Thymus (tissue), 11 donors: ENCODE data around the gene HYDIN. TPM values are rescaled to one million over a fixed set of nuclear protein-coding genes. Genes with fewer than 3 reads are reported as not detected.

ENCODE experiments used
- DNase-seq, 9 donors: peaks; one replicate each; pipeline ENCODE4 v3.0.0-alpha.2; 2013; ENCODE audit warnings: low spot score in 9 of 9, low read depth in 6 of 9, missing footprints in 1 of 9
- H3K27ac ChIP-seq, 2 donors: one replicate each; pipeline ENCODE4 v1.5.1; 2013; ENCODE audit warnings: control low read depth in 1 of 2, low read depth in 1 of 2, low read length in 1 of 2, mild to moderate bottlenecking in 1 of 2, moderate library complexity in 1 of 2
- H3K27me3 ChIP-seq, 2 donors: one replicate each; pipeline ENCODE4 v1.5.1; 2013; ENCODE audit warnings: low read length in 1 of 2; ENCODE audit not compliant: control insufficient read depth in 2 of 2, insufficient read depth in 1 of 2
- H3K36me3 ChIP-seq, 2 donors: one replicate each; pipeline ENCODE4 v1.5.1; 2013; ENCODE audit warnings: low read length in 1 of 2, mild to moderate bottlenecking in 1 of 2, moderate library complexity in 1 of 2; ENCODE audit not compliant: control insufficient read depth in 2 of 2, insufficient read depth in 2 of 2
- H3K4me1 ChIP-seq, 2 donors: one replicate each; pipeline ENCODE4 v1.5.1; 2013; ENCODE audit warnings: low read length in 2 of 2; ENCODE audit not compliant: control insufficient read depth in 2 of 2, insufficient read depth in 2 of 2
- H3K4me3 ChIP-seq, 2 donors: one replicate each; pipeline ENCODE4 v1.5.1; 2013; ENCODE audit warnings: low read length in 2 of 2, control low read depth in 1 of 2, mild to moderate bottlenecking in 1 of 2
- H3K9me3 ChIP-seq, 2 donors: one replicate each; pipeline ENCODE4 v1.5.1; 2013; ENCODE audit warnings: low read length in 1 of 2, mild to moderate bottlenecking in 1 of 2; ENCODE audit not compliant: control insufficient read depth in 2 of 2, insufficient read depth in 1 of 2
- WGBS: extraction: QIAGEN DNeasy Blood & Tissue Kit; methylation state at CpG from one replicate; pipeline ENCODE4 v1.1.7; 2013; 5-methylcytosine and 5-hydroxymethylcytosine counted together
- polyA plus RNA-seq: library from polyadenylated mRNA; stranded (reverse); fragments of 200-250 nt; gene quantifications from one replicate; pipeline ENCODE4 v1.2.3, GENCODE V29; 2013
- total RNA-seq: library from RNA; stranded (reverse); fragments of 120-200 nt; gene quantifications from one replicate; pipeline ENCODE4 v1.2.4, GENCODE V29; 2013
- donor health status: healthy.

HYDIN gene
- total and polyA plus RNA-seq, 2 donors = 0.33 to 0.46 TPM

- no peaks in the 10 kb centered on the region for H3K4me1 ChIP-seq
- H3K36me3 ChIP-seq = peaks cover 64 to 79% of the 10 kb centered on the region in 2 donors
- H3K27ac ChIP-seq = no peak overlapping the region
- DNase-seq = no peak
- no peaks in the 10 kb centered on the region for H3K27me3 ChIP-seq
- H3K9me3 ChIP-seq = peaks cover 2 to 5% of the 10 kb centered on the region in 2 donors
- no peak overlapping the region for H3K4me3 ChIP-seq
- WGBS = 96% methylated on average over 21 of the region's 21 CpGs
These were observed 445.6 kb downstream of the HYDIN start for GRCh38 chr16:70784692-70785555.

GRCh38 chr16:70782237-70782636, 448.3 kb downstream of the HYDIN start:
- peaks cover 81 to 82% of the 10 kb centered on the region in 2 donors for H3K36me3 ChIP-seq
- peaks cover 2 to 8% of the 10 kb centered on the region in 2 donors for H3K9me3 ChIP-seq
- no peaks in the 10 kb centered on the region for H3K4me1 ChIP-seq
- WGBS = 98% methylated on average over 3 of the region's 3 CpGs
- DNase-seq = no peak
- no peak overlapping the region for H3K27ac ChIP-seq
- H3K4me3 ChIP-seq = no peak overlapping the region
- H3K27me3 ChIP-seq = no peaks in the 10 kb centered on the region

- 98% methylated on average over 14 of the region's 14 CpGs for WGBS
- H3K4me3 ChIP-seq = no peak overlapping the region
- H3K27me3 ChIP-seq = no peaks in the 10 kb centered on the region
- H3K9me3 ChIP-seq = peaks cover 2 to 8% of the 10 kb centered on the region in 2 donors
- no peaks in the 10 kb centered on the region for H3K4me1 ChIP-seq
- H3K27ac ChIP-seq = no peak overlapping the region
- peaks cover 80 to 82% of the 10 kb centered on the region in 2 donors for H3K36me3 ChIP-seq
- no peak for DNase-seq
These were observed 448.7 kb downstream of the HYDIN start for GRCh38 chr16:70781800-70782199.

- WGBS = 97% methylated on average over 10 of the region's 10 CpGs
- Histone ChIP-seq H3K9me3 (peaks cover 2 to 8% of the 10 kb centered on the region in 2 donors), H3K27ac (no peak overlapping the region), H3K4me3 (no peak overlapping the region), H3K27me3 (no peaks in the 10 kb centered on the region), H3K36me3 (peaks cover 70 to 76% of the 10 kb centered on the region in 2 donors), H3K4me1 (no peaks in the 10 kb centered on the region)
- no peak for DNase-seq
These were observed 450.0 kb downstream of the HYDIN start for GRCh38 chr16:70780546-70780945.

GRCh38 chr16:70779361-70779760, 451.2 kb downstream of the HYDIN start:
- Histone ChIP-seq H3K27me3 (no peaks in the 10 kb centered on the region), H3K36me3 (peaks cover 62 to 71% of the 10 kb centered on the region in 2 donors), H3K9me3 (peaks cover 2 to 8% of the 10 kb centered on the region in 2 donors), H3K4me1 (no peaks in the 10 kb centered on the region), H3K4me3 (no peak overlapping the region), H3K27ac (no peak overlapping the region)
- 100% methylated on average over 1 of the region's 1 CpG for WGBS
- DNase-seq = no peak

- DNase-seq = no peak
- Histone ChIP-seq H3K4me1 (no peaks in the 10 kb centered on the region), H3K36me3 (peaks cover 57 to 71% of the 10 kb centered on the region in 2 donors), H3K4me3 (no peak overlapping the region), H3K27ac (no peak overlapping the region), H3K9me3 (peaks cover 2 to 8% of the 10 kb centered on the region in 2 donors), H3K27me3 (no peaks in the 10 kb centered on the region)
- 98% methylated on average over 8 of the region's 8 CpGs for WGBS
These were observed 451.6 kb downstream of the HYDIN start for GRCh38 chr16:70778901-70779309.

GRCh38 chr16:70777973-70778406, 452.5 kb downstream of the HYDIN start:
- H3K27ac ChIP-seq = no peak overlapping the region
- peaks cover 48 to 63% of the 10 kb centered on the region in 2 donors for H3K36me3 ChIP-seq
- no peaks in the 10 kb centered on the region for H3K27me3 ChIP-seq
- no peak overlapping the region for H3K4me3 ChIP-seq
- 96% methylated on average over 8 of the region's 8 CpGs for WGBS
- H3K4me1 ChIP-seq = no peaks in the 10 kb centered on the region
- peaks cover 2 to 8% of the 10 kb centered on the region in 2 donors for H3K9me3 ChIP-seq
- no peak for DNase-seq

- Histone ChIP-seq H3K36me3 (peaks cover 43 to 58% of the 10 kb centered on the region in 2 donors), H3K27ac (no peak overlapping the region), H3K27me3 (no peaks in the 10 kb centered on the region), H3K4me1 (no peaks in the 10 kb centered on the region), H3K4me3 (no peak overlapping the region), H3K9me3 (peaks cover 2 to 8% of the 10 kb centered on the region in 2 donors)
- 92% methylated on average over 9 of the region's 9 CpGs for WGBS
- DNase-seq = no peak
These were observed 453.0 kb downstream of the HYDIN start for GRCh38 chr16:70777496-70777895.

- 98% methylated on average over 4 of the region's 4 CpGs for WGBS
- Histone ChIP-seq H3K36me3 (peaks cover 39 to 43% of the 10 kb centered on the region in 2 donors), H3K9me3 (peaks cover 0 to 3% of the 10 kb centered on the region in 2 donors), H3K27me3 (no peaks in the 10 kb centered on the region), H3K4me1 (peaks cover 0 to 8% of the 10 kb centered on the region in 2 donors), H3K4me3 (no peak overlapping the region), H3K27ac (no peak overlapping the region)
- DNase-seq = no peak
These were observed 455.1 kb downstream of the HYDIN start for GRCh38 chr16:70775399-70775798.
